Lung (tissue), 12 donors: ENCODE measurements around the gene CDK12. TPM values are rescaled to one million over a fixed set of nuclear protein-coding genes. Genes with fewer than 3 reads are reported as not detected.
"Not testable (repeated sequence)": the region's sequence is repeated elsewhere in the genome, so short reads cannot be mapped to it uniquely, and the experiment has no call there.

ENCODE experiments used
- ATAC-seq: fragments of 200-7000 bp; cut with Tn5 transposase; one replicate; pipeline ENCODE4 v1.9.1; 2020; ENCODE audit warnings: moderate number of reproducible peaks; ENCODE audit not compliant: insufficient read depth, low FRiP score
- DNase-seq, 3 donors: peaks; one replicate each; pipeline ENCODE4 v3.0.0-alpha.2; 2013 to 2017
- H3K27ac ChIP-seq, 2 donors: one replicate each; pipeline ENCODE4 v1.5.1; 2013; ENCODE audit warnings: mild to moderate bottlenecking in 2 of 2, moderate library complexity in 2 of 2, control low read depth in 1 of 2, inconsistent platforms in 1 of 2, low read depth in 1 of 2, low read length in 1 of 2
- H3K27me3 ChIP-seq, 3 donors: one replicate each; pipeline ENCODE4 v1.5.1; 2013; ENCODE audit warnings: low read length in 2 of 3; ENCODE audit not compliant: control insufficient read depth in 3 of 3, insufficient read depth in 3 of 3
- H3K36me3 ChIP-seq, 4 donors: one replicate each; pipeline ENCODE4 v1.5.1; 2013; ENCODE audit warnings: low read length in 4 of 4, mild to moderate bottlenecking in 1 of 4, moderate library complexity in 1 of 4; ENCODE audit not compliant: control insufficient read depth in 4 of 4, insufficient read depth in 4 of 4
- H3K4me1 ChIP-seq, 5 donors: one replicate each; pipeline ENCODE4 v1.5.1; 2013; ENCODE audit warnings: low read length in 5 of 5, mild to moderate bottlenecking in 2 of 5, moderate library complexity in 1 of 5; ENCODE audit not compliant: control insufficient read depth in 5 of 5, insufficient read depth in 5 of 5
- H3K4me3 ChIP-seq: one replicate; pipeline ENCODE4 v1.5.1; 2013; ENCODE audit warnings: mild to moderate bottlenecking, control low read depth, moderate library complexity
- H3K9ac ChIP-seq, 2 donors: one replicate each; pipeline ENCODE4 v1.5.1; 2013; ENCODE audit warnings: low read length in 2 of 2, control low read depth in 1 of 2; ENCODE audit not compliant: insufficient read depth in 1 of 2
- H3K9me3 ChIP-seq, 4 donors: one replicate each; pipeline ENCODE4 v1.5.1; 2013; ENCODE audit warnings: low read length in 3 of 4, mild to moderate bottlenecking in 1 of 4, moderate library complexity in 1 of 4; ENCODE audit not compliant: control insufficient read depth in 4 of 4, insufficient read depth in 3 of 4
- WGBS, 2 donors: extraction: QIAGEN DNeasy Blood & Tissue Kit; methylation state at CpG; one replicate each; pipeline ENCODE4 v1.1.7; 2013; 5-methylcytosine and 5-hydroxymethylcytosine counted together
- polyA plus RNA-seq, 2 donors: library from polyadenylated mRNA; stranded (reverse); fragments of 200-250 nt; gene quantifications; one replicate each; pipeline ENCODE4 v1.2.1, GENCODE V29; 2013
- total RNA-seq, 2 donors: library from RNA; depleted of rRNA in 1 of 2; stranded (reverse); fragments of >200 nt in 1 of 2; gene quantifications; one replicate each; pipeline ENCODE4 v1.2.1, GENCODE V29; 2014 to 2021
- TF ChIP-seq, protein P1 (sequence below): IDR thresholded peaks from 2 replicates; pipeline ENCODE4 v1.5.1; 2012; ENCODE audit warnings: mild to moderate bottlenecking; ENCODE audit errors: control extremely low read depth, extremely low read depth
- donor health status: control.
- donor health status: control.
- donor health status: Bipolar disorder and iron deficiency.
- donor health status: healthy.
- donor health status: DM: yes; HTN: yes; CAD: no.

Gene CDK12
- total and polyA plus RNA-seq, 4 donors, result 12.3 to 56.2 (median 35.5) TPM

DNA sequence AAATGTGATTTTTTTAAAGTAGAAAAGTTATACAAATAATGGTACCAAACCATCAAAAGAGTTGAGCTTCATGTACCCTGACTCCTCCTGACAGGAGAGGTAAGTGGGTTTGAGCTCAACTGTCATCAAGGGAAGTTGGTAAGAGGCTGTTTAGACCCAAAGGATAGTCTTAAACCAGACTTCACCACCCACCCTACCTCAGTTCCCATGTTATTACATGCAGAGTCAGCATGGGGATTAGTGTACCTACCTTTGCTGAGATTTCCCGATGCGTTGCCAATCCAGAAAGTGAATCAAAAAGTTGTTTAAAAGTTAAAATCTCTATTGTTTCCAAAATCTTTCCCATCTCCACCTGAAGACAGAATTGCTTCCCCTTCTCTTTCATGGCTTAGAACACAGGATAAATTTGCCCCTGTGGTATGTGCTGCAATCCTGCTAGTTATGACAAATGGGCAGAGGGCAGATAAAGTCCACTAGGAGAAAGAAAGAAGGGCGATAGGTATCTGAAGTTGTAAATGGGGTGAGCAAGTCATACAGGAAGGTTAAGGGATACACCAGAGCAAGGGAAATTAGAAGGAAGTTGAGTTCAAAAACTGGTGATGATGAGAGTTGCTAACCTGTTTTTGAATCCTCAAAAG is 73.6 kb downstream of the CDK12 start:
- H3K27me3 ChIP-seq, result no peaks in the 10 kb centered on the region
- TF ChIP-seq, protein P1, sequence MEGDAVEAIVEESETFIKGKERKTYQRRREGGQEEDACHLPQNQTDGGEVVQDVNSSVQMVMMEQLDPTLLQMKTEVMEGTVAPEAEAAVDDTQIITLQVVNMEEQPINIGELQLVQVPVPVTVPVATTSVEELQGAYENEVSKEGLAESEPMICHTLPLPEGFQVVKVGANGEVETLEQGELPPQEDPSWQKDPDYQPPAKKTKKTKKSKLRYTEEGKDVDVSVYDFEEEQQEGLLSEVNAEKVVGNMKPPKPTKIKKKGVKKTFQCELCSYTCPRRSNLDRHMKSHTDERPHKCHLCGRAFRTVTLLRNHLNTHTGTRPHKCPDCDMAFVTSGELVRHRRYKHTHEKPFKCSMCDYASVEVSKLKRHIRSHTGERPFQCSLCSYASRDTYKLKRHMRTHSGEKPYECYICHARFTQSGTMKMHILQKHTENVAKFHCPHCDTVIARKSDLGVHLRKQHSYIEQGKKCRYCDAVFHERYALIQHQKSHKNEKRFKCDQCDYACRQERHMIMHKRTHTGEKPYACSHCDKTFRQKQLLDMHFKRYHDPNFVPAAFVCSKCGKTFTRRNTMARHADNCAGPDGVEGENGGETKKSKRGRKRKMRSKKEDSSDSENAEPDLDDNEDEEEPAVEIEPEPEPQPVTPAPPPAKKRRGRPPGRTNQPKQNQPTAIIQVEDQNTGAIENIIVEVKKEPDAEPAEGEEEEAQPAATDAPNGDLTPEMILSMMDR, result no peak
- peaks cover 0 to 43% (median 17%) of the 10 kb centered on the region in 5 donors for H3K4me1 ChIP-seq
- H3K9me3 ChIP-seq, result no peaks in the 10 kb centered on the region
- peaks cover 4 to 7% (median 6%) of the 10 kb centered on the region in 4 donors for H3K36me3 ChIP-seq
- WGBS, 2 donors, result 84 to 86% methylated on average over 3 of the region's 3 CpGs
- no peak for ATAC-seq
- H3K27ac ChIP-seq, result no peak overlapping the region
- no peak overlapping the region for H3K4me3 ChIP-seq
- H3K9ac ChIP-seq, result no peak overlapping the region
- DNase-seq, result no peak

DNA sequence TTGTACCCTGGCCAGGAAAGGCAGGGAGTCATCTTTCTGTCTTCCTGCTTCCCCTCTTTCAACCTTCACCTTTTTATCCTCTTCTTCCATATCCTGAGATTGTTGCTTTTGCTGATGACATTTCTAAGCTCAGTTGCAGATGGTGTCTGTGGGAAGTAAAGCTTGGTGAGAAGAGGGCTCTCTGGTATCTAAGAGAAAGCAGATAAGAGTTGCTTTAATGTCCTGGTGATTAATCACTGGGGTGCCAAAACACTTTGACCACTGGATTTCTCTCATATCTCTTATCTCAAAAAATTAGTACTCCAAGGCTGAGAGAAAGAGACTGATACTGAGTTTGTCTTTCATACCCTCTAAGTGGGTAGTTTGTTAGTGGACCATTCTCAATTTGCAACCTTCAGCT is 75.2 kb downstream of the CDK12 start:
- Histone ChIP-seq H3K4me1 (peaks cover 0 to 27% (median 16%) of the 10 kb centered on the region in 5 donors), H3K27ac (no peak overlapping the region), H3K4me3 (no peak overlapping the region), H3K9ac (no peak overlapping the region), H3K9me3 (no peaks in the 10 kb centered on the region), H3K27me3 (no peaks in the 10 kb centered on the region), H3K36me3 (peaks cover 0 to 2% (median 0%) of the 10 kb centered on the region in 4 donors)
- TF ChIP-seq, protein P1, result no peak
- ATAC-seq (no peak), DNase-seq (no peak)

DNA sequence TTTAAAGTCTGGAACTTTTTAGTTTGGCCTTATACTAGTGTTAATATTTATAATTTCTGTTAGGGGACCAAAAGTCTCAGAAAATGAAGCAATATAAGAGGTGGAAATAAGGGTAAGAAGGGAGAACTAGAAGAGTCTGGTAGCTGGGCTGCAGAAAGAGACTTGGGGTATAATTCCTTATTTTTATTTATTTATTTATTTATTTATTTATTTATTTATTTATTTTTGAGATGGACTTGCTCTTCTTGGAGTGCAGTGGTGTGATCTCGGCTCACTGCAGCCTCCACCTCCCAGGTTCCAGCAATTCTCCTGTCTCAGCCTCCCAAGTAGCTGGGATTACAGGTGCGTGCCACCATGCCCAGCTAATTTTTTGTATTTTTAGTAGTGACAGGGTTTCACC is 76.1 kb downstream of the CDK12 start:
- H3K27ac ChIP-seq, H3K36me3 ChIP-seq, H3K9me3 ChIP-seq, H3K4me3 ChIP-seq, H3K9ac ChIP-seq, DNase-seq, ATAC-seq, H3K27me3 ChIP-seq: not testable (repeated sequence)
- WGBS, 2 donors, result 94 to 98% methylated on average over 2 of the region's 2 CpGs
- peaks cover 0 to 25% (median 16%) of the 10 kb centered on the region in 5 donors for H3K4me1 ChIP-seq

DNA sequence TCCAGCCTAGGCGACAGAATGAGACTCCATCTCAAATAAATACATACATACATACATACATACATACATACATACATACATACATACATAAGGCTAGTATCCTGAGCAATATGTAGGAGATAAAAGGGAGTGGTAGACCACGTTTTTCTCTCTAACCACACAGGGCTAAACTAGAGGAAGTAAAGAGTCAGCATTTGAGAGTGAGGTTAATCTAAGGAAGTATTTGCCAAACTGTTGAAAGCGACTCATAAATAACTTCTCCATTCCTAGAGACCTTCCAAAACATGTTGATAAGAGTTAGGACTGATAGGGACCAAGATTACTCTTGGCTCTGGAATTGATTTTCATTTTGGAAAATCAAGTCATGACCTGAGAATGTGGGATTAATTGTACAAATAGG is 77.6 kb downstream of the CDK12 start:
- no peak for DNase-seq
- Histone ChIP-seq H3K36me3 (peaks cover 0 to 2% (median 0%) of the 10 kb centered on the region in 4 donors), H3K9ac (no peak overlapping the region), H3K27me3 (no peaks in the 10 kb centered on the region), H3K9me3 (no peaks in the 10 kb centered on the region), H3K4me1 (peaks cover 0 to 19% (median 10%) of the 10 kb centered on the region in 5 donors), H3K4me3 (no peak overlapping the region), H3K27ac (no peak overlapping the region)
- ATAC-seq, result no peak
- WGBS, 2 donors, result 13 to 24% methylated on average over 3 of the region's 3 CpGs
- TF ChIP-seq, protein P1, result no peak
